GM10266 (cell line): ENCODE data around the gene ZNF469.
"Not testable (repeated sequence)": the region's sequence is repeated elsewhere in the genome, so short reads cannot be mapped to it uniquely, and the experiment has no call there.

Source experiments
- DNase-seq: peaks from one replicate; pipeline ENCODE4 v3.0.0; 2012; ENCODE audit errors: extremely low spot score
- CTCF ChIP-seq: IDR thresholded peaks from 2 replicates; pipeline ENCODE4 v1.5.1; 2012; ENCODE audit warnings: mild to moderate bottlenecking, low read depth; ENCODE audit not compliant: control insufficient read depth, insufficient read depth; ENCODE audit errors: missing control alignments

The ZNF469 gene

GRCh38 chr16:88409296-88410065 lies 26.7 kb downstream of the ZNF469 start:
- DNase-seq = no peak
- no peak for TF ChIP-seq CTCF

- DNase-seq = not testable (repeated sequence)
Observed at GRCh38 chr16:88410297-88410968, 27.7 kb downstream of the ZNF469 start.

- no peak for DNase-seq
- TF ChIP-seq CTCF = no peak
Observed at GRCh38 chr16:88411951-88412576, 29.3 kb downstream of the ZNF469 start.

GRCh38 chr16:88412766-88413165 lies 30.0 kb downstream of the ZNF469 start:
- TF ChIP-seq CTCF = no peak
- no peak for DNase-seq

GRCh38 chr16:88413231-88413630 lies 30.5 kb downstream of the ZNF469 start:
- no peak for TF ChIP-seq CTCF
- no peak for DNase-seq

GRCh38 chr16:88413631-88414030 lies 30.9 kb downstream of the ZNF469 start:
- TF ChIP-seq CTCF = no peak
- no peak for DNase-seq

- no peak for DNase-seq
- no peak for TF ChIP-seq CTCF
Observed at GRCh38 chr16:88414521-88415380, 32.0 kb downstream of the ZNF469 start.
